ENCODE data around the gene IL1RAP.

DNA sequence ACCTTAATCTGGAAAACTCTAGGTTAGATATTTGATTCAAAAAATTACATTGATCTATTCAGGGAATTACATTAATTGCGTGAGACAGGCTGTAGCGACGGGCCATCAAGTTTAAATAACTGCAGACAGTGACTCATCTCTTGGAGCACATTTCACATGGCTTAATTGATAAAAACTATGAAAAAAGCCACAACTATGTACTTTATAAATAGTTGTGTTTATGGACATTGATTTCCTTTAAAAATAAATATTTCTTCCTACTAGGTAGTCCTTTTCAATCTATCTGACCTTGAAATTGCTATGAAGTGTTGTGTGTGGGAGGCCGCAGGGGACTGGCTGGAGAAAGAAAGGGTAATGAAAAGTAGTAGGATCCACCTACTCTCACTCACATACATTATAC, 157.8 kb downstream of the IL1RAP start:
- TF ChIP-seq FOS (IDR thresholded peaks at IDR 0.05; ENCODE audit: borderline replicate concordance, insufficient read depth, low read length) (no peak), POLR2AphosphoS5 (IDR thresholded peaks at IDR 0.05; ENCODE audit: insufficient read depth, low read depth, low read length) (no peak), POLR2A (IDR thresholded peaks at IDR 0.05; ENCODE audit: low read depth, low read length) (no peak), CTCF (IDR thresholded peaks at IDR 0.05; ENCODE audit: extremely low read depth in 1 of 2, insufficient read depth in 1 of 2, low read depth in 1 of 2, low read length in 2 of 2) (no peak), MYC (IDR thresholded peaks at IDR 0.05; ENCODE audit: low read depth, low read length) (no peak), EZH2 (IDR thresholded peaks at IDR 0.05; ENCODE audit: borderline replicate concordance, low read depth, low read length, severe bottlenecking) (no peak), JUN (IDR thresholded peaks at IDR 0.05; ENCODE audit: borderline replicate concordance, insufficient read depth, insufficient read length, low read depth) (no peak)

Measured in endothelial cell of umbilical vein (primary cell).